CD14-positive monocyte (primary cell): ENCODE measurements around the gene SPAG9. TPM values are rescaled to one million over a fixed set of nuclear protein-coding genes. Genes with fewer than 3 reads are reported as not detected.

Experiments
- DNase-seq, 3 donors: peaks; one replicate each; pipeline ENCODE4 v3.0.0-alpha.2; 2011 to 2022
- H2AFZ ChIP-seq: 2 replicates; pipeline ENCODE4 v1.6.0; 2012; ENCODE audit warnings: mild to moderate bottlenecking, low read depth, low read length, inconsistent platforms; ENCODE audit not compliant: insufficient read depth, poor library complexity, severe bottlenecking
- H3K27ac ChIP-seq, 2 donors: 1 replicate in 1 of 2; 2 replicates in 1 of 2; pipeline ENCODE4 v1.5.1; 2012 to 2013; ENCODE audit warnings: low read length in 2 of 2, control low read depth in 1 of 2, inconsistent platforms in 1 of 2, low read depth in 1 of 2, mild to moderate bottlenecking in 1 of 2
- H3K27me3 ChIP-seq, 2 donors: one replicate each; pipeline versions ENCODE4 v1.6.0 to v1.6.1; 2011 to 2013; ENCODE audit warnings: low read length in 2 of 2; ENCODE audit not compliant: control insufficient read depth in 2 of 2, insufficient read depth in 2 of 2
- H3K36me3 ChIP-seq, 2 donors: replicated peaks in 1 of 2; 1 replicate in 1 of 2; 2 replicates in 1 of 2; pipeline versions ENCODE4 v1.5.1 to v1.6.1; 2012 to 2013; ENCODE audit warnings: low read length in 2 of 2, control low read depth in 1 of 2, inconsistent platforms in 1 of 2, mild to moderate bottlenecking in 1 of 2; ENCODE audit not compliant: insufficient read depth in 2 of 2, control insufficient read depth in 1 of 2
- H3K4me1 ChIP-seq, 2 donors: 1 replicate in 1 of 2; 2 replicates in 1 of 2; pipeline versions ENCODE4 v1.5.1 to v1.6.1; 2012 to 2013; ENCODE audit warnings: low read length in 2 of 2, control low read depth in 1 of 2, inconsistent platforms in 1 of 2, mild to moderate bottlenecking in 1 of 2, moderate library complexity in 1 of 2; ENCODE audit not compliant: insufficient read depth in 2 of 2, control insufficient read depth in 1 of 2
- H3K4me2 ChIP-seq: replicated peaks from 2 replicates; pipeline ENCODE3; 2012; ENCODE audit warnings: low read length, moderate library complexity, mild to moderate bottlenecking; ENCODE audit not compliant: poor library complexity, severe bottlenecking; ENCODE audit errors: extremely low read depth
- H3K4me3 ChIP-seq, 3 experiments: fragments of 200-600 bp in 1 of 3; sonication (generic) in 1 of 3; replicated peaks in 1 of 3; 1 replicate in 2 of 3; 2 replicates in 1 of 3; pipeline ENCODE4 v1.5.1; 2011 to 2013; ENCODE audit warnings: low read length in 3 of 3, mild to moderate bottlenecking in 3 of 3, control low read depth in 2 of 3, low read depth in 2 of 3, inconsistent platforms in 1 of 3, moderate library complexity in 1 of 3
- H3K79me2 ChIP-seq: 2 replicates; pipeline ENCODE4 v1.6.0; 2012; ENCODE audit warnings: mild to moderate bottlenecking, control low read depth, inconsistent platforms, low read length, moderate library complexity; ENCODE audit not compliant: insufficient read depth
- H3K9ac ChIP-seq: 2 replicates; pipeline ENCODE4 v1.6.0; 2017; ENCODE audit warnings: low read length, mild to moderate bottlenecking; ENCODE audit not compliant: insufficient read depth, poor library complexity, severe bottlenecking
- H3K9me3 ChIP-seq, 2 donors: replicated peaks in 1 of 2; 1 replicate in 1 of 2; 2 replicates in 1 of 2; pipeline versions ENCODE4 v1.5.1 to v1.6.1; 2012 to 2013; ENCODE audit warnings: low read length in 2 of 2, control low read depth in 1 of 2; ENCODE audit not compliant: control insufficient read depth in 1 of 2, insufficient read depth in 1 of 2
- H4K20me1 ChIP-seq: 2 replicates; pipeline ENCODE4 v1.6.0; 2012; ENCODE audit warnings: mild to moderate bottlenecking, low read length, control low read depth, moderate library complexity; ENCODE audit not compliant: insufficient read depth
- H3K27ac Mint-ChIP-seq, 7 donors: one replicate each; pipeline ENCODE4 v1.8.0; 2020; ENCODE audit warnings: mild to moderate bottlenecking in 7 of 7, mixed read lengths in 7 of 7, moderate library complexity in 6 of 7, inconsistent platforms in 2 of 7
- H3K27me3 Mint-ChIP-seq, 3 donors: one replicate each; pipeline ENCODE4 v1.8.0; 2021 to 2022; ENCODE audit warnings: low read depth in 3 of 3, mild to moderate bottlenecking in 3 of 3, mixed read lengths in 3 of 3, moderate library complexity in 3 of 3, inconsistent platforms in 1 of 3
- H3K36me3 Mint-ChIP-seq, 2 donors: one replicate each; pipeline ENCODE4 v1.8.0; 2020; ENCODE audit warnings: mixed read lengths in 2 of 2, inconsistent platforms in 1 of 2, mild to moderate bottlenecking in 1 of 2
- H3K4me1 Mint-ChIP-seq: one replicate; pipeline ENCODE4 v1.8.0; 2020; ENCODE audit warnings: mild to moderate bottlenecking, mixed read lengths
- H3K4me3 Mint-ChIP-seq, 2 donors: one replicate each; pipeline ENCODE4 v1.8.0; 2020; ENCODE audit warnings: mild to moderate bottlenecking in 2 of 2, mixed read lengths in 2 of 2, moderate library complexity in 1 of 2
- H3K9me3 Mint-ChIP-seq, 7 donors: one replicate each; pipeline ENCODE4 v1.8.0; 2020 to 2022; ENCODE audit warnings: mixed read lengths in 7 of 7, mild to moderate bottlenecking in 6 of 7, moderate library complexity in 6 of 7, inconsistent platforms in 2 of 7
- WGBS: methylation state at CpG from one replicate; pipeline ENCODE4 v1.1.5; 2013; ENCODE audit warnings: missing lambda C conversion rate; ENCODE audit not compliant: insufficient coverage; 5-methylcytosine and 5-hydroxymethylcytosine counted together
- intact Hi-C, 2 donors: fragments of 100-400 bp; cut with micrococcal nuclease; formaldehyde crosslinking; loops; one replicate each; pipeline versions ENCODE4 v1.15.0 to v1.15.1; 2023
- polyA plus RNA-seq, 3 donors: library from polyadenylated mRNA; depleted of rRNA in 1 of 3; unstranded in 2 of 3; stranded (reverse) in 1 of 3; fragments of 300-500 nt in 2 of 3; fragments of >200 nt in 1 of 3; fragmentation: Illumina TruSeq in 2 of 3; gene quantifications; 1 replicate in 2 of 3; 2 replicates in 1 of 3; pipeline ENCODE4 v1.2.3, GENCODE V29; 2012 to 2021
- TF ChIP-seq, protein P1 (sequence below): fragments of 200-600 bp; IDR thresholded peaks from one replicate; pipeline ENCODE4 v1.8.0; 2022; ENCODE audit warnings: antibody characterized with exemption, mild to moderate bottlenecking

The SPAG9 gene
- polyA plus RNA-seq, 3 donors = 4.9 to 33.1 (median 8.5) TPM

DNA sequence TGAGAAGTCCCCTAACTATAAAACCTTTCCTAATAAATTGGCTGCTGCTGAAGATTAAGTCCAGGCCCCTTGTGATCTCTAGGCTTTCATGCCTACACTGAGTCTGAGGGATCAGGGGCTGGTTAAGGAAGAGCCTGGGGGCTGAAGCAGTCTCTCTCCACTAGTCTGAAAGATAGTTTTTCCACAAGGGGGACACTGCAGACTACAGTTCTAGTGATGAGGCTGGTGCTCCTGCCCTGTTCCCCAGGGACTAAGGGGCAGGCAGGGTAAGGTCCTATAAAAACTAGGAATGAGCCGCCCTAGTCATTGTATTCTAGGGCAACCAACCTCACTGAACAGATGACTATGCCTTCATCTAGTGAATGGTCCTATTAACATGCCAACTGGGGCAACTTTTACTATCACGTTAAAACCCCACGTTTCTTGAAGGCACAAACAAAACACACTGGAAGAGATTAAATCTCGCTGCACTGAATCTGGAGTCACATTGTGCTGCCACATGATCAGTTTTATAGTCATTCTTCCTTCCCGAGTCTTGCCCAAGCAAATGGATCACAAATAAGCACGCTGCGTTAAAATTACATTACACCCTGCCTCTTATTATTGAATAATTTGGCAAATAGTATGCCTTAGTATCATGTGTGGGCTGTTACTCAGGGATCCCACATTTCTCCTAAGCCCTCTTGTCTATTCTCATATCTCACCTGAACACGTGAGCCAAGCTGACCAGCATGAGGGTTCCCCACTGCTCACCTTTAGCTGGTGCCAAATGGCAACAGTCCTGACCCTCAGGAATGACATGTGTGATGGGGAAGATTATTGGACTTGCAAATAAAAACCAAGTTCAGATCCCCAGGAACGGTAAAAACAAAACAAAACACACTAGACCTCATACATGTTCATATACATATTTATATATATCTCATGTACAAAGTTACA lies 159.1 kb downstream of the SPAG9 start:
- no peak for DNase-seq
- Histone ChIP-seq H3K9me3 (no peaks in the 10 kb centered on the region), H3K4me2 (no peak overlapping the region), H4K20me1 (no peaks in the 10 kb centered on the region), H3K9ac (no peak overlapping the region), H3K27me3 (no peaks in the 10 kb centered on the region), H3K4me3 (no peak overlapping the region), H3K79me2 (no peaks in the 10 kb centered on the region), H3K4me1 (peaks cover 8 to 9% of the 10 kb centered on the region in 2 donors), H2AFZ (no peak overlapping the region), H3K27ac (no peak overlapping the region), H3K36me3 (peaks cover 38 to 65% of the 10 kb centered on the region in 2 donors)
- Mint-ChIP-seq H3K27ac (peak overlapping the region in 2 of 7 donors; percentile 1 to 11), H3K36me3 (peaks cover 45 to 49% of the 10 kb centered on the region in 2 donors), H3K27me3 (peaks cover 0 to 2% (median 0%) of the 10 kb centered on the region in 3 donors), H3K4me3 (no peak overlapping the region), H3K9me3 (no peaks in the 10 kb centered on the region), H3K4me1 (peaks cover 12% of the 10 kb centered on the region)
- WGBS = 95% methylated on average over 4 of the region's 9 CpGs
- TF ChIP-seq, protein P1, sequence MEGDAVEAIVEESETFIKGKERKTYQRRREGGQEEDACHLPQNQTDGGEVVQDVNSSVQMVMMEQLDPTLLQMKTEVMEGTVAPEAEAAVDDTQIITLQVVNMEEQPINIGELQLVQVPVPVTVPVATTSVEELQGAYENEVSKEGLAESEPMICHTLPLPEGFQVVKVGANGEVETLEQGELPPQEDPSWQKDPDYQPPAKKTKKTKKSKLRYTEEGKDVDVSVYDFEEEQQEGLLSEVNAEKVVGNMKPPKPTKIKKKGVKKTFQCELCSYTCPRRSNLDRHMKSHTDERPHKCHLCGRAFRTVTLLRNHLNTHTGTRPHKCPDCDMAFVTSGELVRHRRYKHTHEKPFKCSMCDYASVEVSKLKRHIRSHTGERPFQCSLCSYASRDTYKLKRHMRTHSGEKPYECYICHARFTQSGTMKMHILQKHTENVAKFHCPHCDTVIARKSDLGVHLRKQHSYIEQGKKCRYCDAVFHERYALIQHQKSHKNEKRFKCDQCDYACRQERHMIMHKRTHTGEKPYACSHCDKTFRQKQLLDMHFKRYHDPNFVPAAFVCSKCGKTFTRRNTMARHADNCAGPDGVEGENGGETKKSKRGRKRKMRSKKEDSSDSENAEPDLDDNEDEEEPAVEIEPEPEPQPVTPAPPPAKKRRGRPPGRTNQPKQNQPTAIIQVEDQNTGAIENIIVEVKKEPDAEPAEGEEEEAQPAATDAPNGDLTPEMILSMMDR = no peak
- intact Hi-C loops = no loop called here

DNA sequence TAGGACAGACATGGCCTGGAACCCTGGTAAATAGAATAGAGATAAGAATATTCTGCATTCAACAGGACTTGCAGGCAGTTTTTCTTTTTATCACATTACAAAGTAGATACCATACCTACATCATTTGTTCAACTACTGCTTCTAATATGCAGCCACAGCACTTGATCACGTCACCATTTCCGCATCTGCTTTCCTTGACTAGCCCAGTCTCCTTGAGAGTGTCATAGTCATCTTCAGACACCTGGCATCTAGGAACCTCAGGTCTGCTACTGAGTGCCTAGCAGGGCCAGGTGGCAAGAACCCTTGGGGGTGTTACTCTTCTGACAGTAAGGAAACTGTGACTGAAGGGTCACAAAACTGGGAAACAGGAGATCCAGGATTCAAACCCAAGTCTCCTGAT lies 161.3 kb downstream of the SPAG9 start:
- Histone ChIP-seq H3K4me1 (peaks cover 8 to 9% of the 10 kb centered on the region in 2 donors), H3K27ac (no peak overlapping the region), H3K27me3 (no peaks in the 10 kb centered on the region), H2AFZ (no peak overlapping the region), H4K20me1 (no peaks in the 10 kb centered on the region), H3K4me3 (no peak overlapping the region), H3K79me2 (no peaks in the 10 kb centered on the region), H3K4me2 (no peak overlapping the region), H3K9ac (no peak overlapping the region), H3K36me3 (peaks cover 22 to 43% of the 10 kb centered on the region in 2 donors), H3K9me3 (no peaks in the 10 kb centered on the region)
- WGBS = 95% methylated on average over 2 of the region's 2 CpGs
- peaks cover 28 to 30% of the 10 kb centered on the region in 2 donors for H3K36me3 Mint-ChIP-seq
- intact Hi-C loops = loop anchor here in 1 of 2 donors (5.0 kb wide), 1 partner anchor 172 kb away; no protein-coding TSS in a partner anchor
- DNase-seq = no peak
- H3K4me3 Mint-ChIP-seq = no peak overlapping the region
- H3K27ac Mint-ChIP-seq = peak overlapping the region in 1 of 7 donors; percentile 46
- H3K9me3 Mint-ChIP-seq = no peaks in the 10 kb centered on the region
- H3K4me1 Mint-ChIP-seq = peaks cover 15% of the 10 kb centered on the region
- H3K27me3 Mint-ChIP-seq = peaks cover 0 to 7% (median 6%) of the 10 kb centered on the region in 3 donors
- TF ChIP-seq, protein P1 = no peak
